Measurements from ENCODE around the gene CTNND2.

DNA sequence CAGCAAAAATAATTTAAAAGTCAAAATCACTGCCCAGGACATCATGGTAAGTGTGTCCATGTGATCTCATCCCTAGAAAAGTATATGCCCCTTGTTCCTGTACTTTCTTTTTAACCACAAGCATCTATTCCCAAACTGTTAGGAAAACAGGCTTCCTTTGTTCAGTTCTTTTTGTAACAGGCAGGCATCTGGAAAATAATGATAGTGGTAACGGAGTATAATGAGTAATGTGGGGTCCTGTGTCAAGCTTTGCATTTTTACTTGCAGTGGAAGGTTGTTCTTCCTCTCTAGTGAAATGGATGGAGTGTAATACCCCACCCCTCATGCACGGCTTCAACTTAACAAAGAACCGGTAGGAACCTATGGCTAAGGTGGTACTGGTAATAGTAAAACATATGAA, 532.1 kb downstream of the CTNND2 start:
- TF ChIP-seq CTCF (IDR thresholded peaks at IDR 0.05), result no peak
- no peak for TF ChIP-seq EZH2 (IDR thresholded peaks at IDR 0.05; ENCODE audit: borderline replicate concordance, insufficient read depth, low read depth, low read length, poor library complexity, severe bottlenecking)
